K562 (cell line): ENCODE measurements around the gene VEGFB. TPM values are rescaled to one million over a fixed set of nuclear protein-coding genes. Genes with fewer than 3 reads are reported as not detected.

Experiments
- ATAC-seq: fragments of 200-7000 bp; cut with Tn5 transposase; 3 replicates; pipeline ENCODE4 v1.9.1; 2020; ENCODE audit warnings: moderate library complexity
- BruUV-seq: library from RNA; stranded (reverse); fragments of 400-500 nt; replicated peaks from 2 replicates; lab custom pipeline; 2021; lab: Mats Ljungman, UMichigan
- CTCF ChIA-PET: fragments of 300-600 bp; formaldehyde crosslinking; extraction: SDS; loops from one replicate; lab custom pipeline; 2021; ENCODE audit warnings: low intra/inter-chr PET ratio; lab: Yijun Ruan, JAX
- POLR2A ChIA-PET: fragments of 300-600, 350-650 bp; sonication (Branson Sonifier 250); formaldehyde crosslinking; extraction: SDS; loops from one replicate; lab custom pipeline; 2021; ENCODE audit warnings: antibody characterized with exemption, inconsistent platforms; lab: Yijun Ruan, JAX
- DNase-seq, 4 experiments: peaks; one replicate each; pipeline versions ENCODE4 v3.0.0 to v3.0.0-alpha.2; 2011 to 2018; ENCODE audit warnings: low spot score in 3 of 4, mixed read lengths in 3 of 4; ENCODE audit errors: extremely low read depth in 1 of 4
- FAIRE-seq: peaks from 2 replicates; lab custom pipeline; 2011; peaks lifted over from hg19 to GRCh38; lab: Jason Lieb, UNC
- H2AFZ ChIP-seq: 2 replicates; pipeline ENCODE4 v1.6.0; 2011; ENCODE audit warnings: low read depth, low read length, control low read depth, inconsistent platforms
- H3K27ac ChIP-seq: fragments of 200-600 bp; 3 replicates; pipeline ENCODE4 v1.8.0; 2011; ENCODE audit warnings: low read depth, mild to moderate bottlenecking, control low read depth, inconsistent platforms, low read length, moderate library complexity, mixed read lengths; ENCODE audit errors: extremely low read depth
- H3K27me3 ChIP-seq, 2 experiments: fragments of 300-600 bp in 1 of 2; 2 replicates in 1 of 2; 3 replicates in 1 of 2; pipeline versions ENCODE4 v1.6.0 to v1.8.0; 2011; ENCODE audit warnings: inconsistent platforms in 2 of 2, low read length in 2 of 2, mild to moderate bottlenecking in 1 of 2, mixed read lengths in 1 of 2, moderate library complexity in 1 of 2; ENCODE audit not compliant: control insufficient read depth in 2 of 2, insufficient read depth in 2 of 2
- H3K36me3 ChIP-seq: fragments of 300-600 bp; 3 replicates; pipeline ENCODE4 v1.8.0; 2011; ENCODE audit warnings: mild to moderate bottlenecking, low read length, inconsistent platforms; ENCODE audit not compliant: control insufficient read depth, insufficient read depth
- H3K4me1 ChIP-seq, 2 experiments: fragments of 200-600 bp in 1 of 2; replicated peaks in 1 of 2; 2 replicates in 1 of 2; 3 replicates in 1 of 2; pipeline versions ENCODE4 v1.5.1 to v1.8.0; 2011; ENCODE audit warnings: inconsistent platforms in 2 of 2, low read length in 2 of 2, mild to moderate bottlenecking in 1 of 2, mixed read lengths in 1 of 2, moderate library complexity in 1 of 2; ENCODE audit not compliant: control insufficient read depth in 2 of 2, insufficient read depth in 2 of 2
- H3K4me2 ChIP-seq: 2 replicates; pipeline ENCODE4 v1.6.1; 2011; ENCODE audit warnings: low read length, control low read depth, inconsistent platforms, mixed read lengths; ENCODE audit not compliant: insufficient read depth
- H3K4me3 ChIP-seq: fragments of 200-600 bp; sonication (generic), shearing (Covaris generic); 2 replicates; pipeline ENCODE4 v1.5.1; 2016; ENCODE audit warnings: control low read depth, inconsistent platforms
- H3K79me2 ChIP-seq: fragments of 200-600 bp; 3 replicates; pipeline ENCODE4 v1.8.0; 2011; ENCODE audit warnings: low read length, inconsistent platforms; ENCODE audit not compliant: control insufficient read depth, insufficient read depth
- H3K9ac ChIP-seq, 2 experiments: 2 replicates each; pipeline versions ENCODE4 v1.6.0 to v1.6.1; 2011; ENCODE audit warnings: low read depth in 2 of 2, low read length in 2 of 2, control low read depth in 1 of 2, inconsistent platforms in 1 of 2, mild to moderate bottlenecking in 1 of 2, mixed read lengths in 1 of 2; ENCODE audit not compliant: insufficient read depth in 1 of 2
- H3K9me1 ChIP-seq: one replicate; pipeline ENCODE4 v1.6.0; 2011; ENCODE audit warnings: inconsistent platforms, mild to moderate bottlenecking, low read length, moderate library complexity; ENCODE audit not compliant: control insufficient read depth, insufficient read depth
- H3K9me3 ChIP-seq: replicated peaks from 2 replicates; pipeline ENCODE4 v1.5.1; 2011; ENCODE audit warnings: low read depth, low read length, inconsistent platforms; ENCODE audit not compliant: control insufficient read depth, insufficient read depth
- H4K20me1 ChIP-seq: replicated peaks from 2 replicates; pipeline ENCODE4 v1.6.1; 2011; ENCODE audit warnings: low read length, inconsistent platforms, mixed read lengths; ENCODE audit not compliant: control insufficient read depth, insufficient read depth
- DACH1 ChIP-seq: fragments of 450-650 bp; IDR thresholded peaks from 2 replicates; pipeline ENCODE4 v1.6.1; 2018; ENCODE audit not compliant: partially characterized antibody
- ELF2 ChIP-seq: fragments of 250-450 bp; sonication (Bioruptor Pico); IDR thresholded peaks from 2 replicates; pipeline ENCODE4 v1.5.0; 2021; ENCODE audit warnings: mild to moderate bottlenecking
- EZH2 ChIP-seq: IDR thresholded peaks from 2 replicates; pipeline ENCODE4 v1.6.1; 2012; ENCODE audit warnings: low read depth, mild to moderate bottlenecking, inconsistent platforms, low read length, borderline replicate concordance
- FOXA1 ChIP-seq: fragments of 450-650 bp; IDR thresholded peaks from 2 replicates; pipeline ENCODE4 v1.6.1; 2016; ENCODE audit warnings: mild to moderate bottlenecking, borderline replicate concordance
- HMG20A ChIP-seq: fragments of 450-650 bp; formaldehyde crosslinking; conservative IDR thresholded peaks from 2 replicates; pipeline ENCODE4 v1.4.0; 2020; ENCODE audit warnings: mild to moderate bottlenecking, mixed read lengths
- MAZ ChIP-seq, 2 experiments: fragments of 450-650 bp in 1 of 2; sonication (generic) in 1 of 2; formaldehyde crosslinking; IDR thresholded peaks in 1 of 2; conservative IDR thresholded peaks in 1 of 2; 2 replicates each; pipeline versions ENCODE4 v1.4.0 to v1.5.0; 2020; ENCODE audit warnings: mild to moderate bottlenecking in 1 of 2, missing genetic modification reagents in 1 of 2
- MYC ChIP-seq, 2 experiments: fragments of 250-450 bp in 1 of 2; sonication (Bioruptor Pico) in 1 of 2; IDR thresholded peaks; 2 replicates each; pipeline versions ENCODE4 v1.5.1 to v1.6.1; 2012 to 2021; ENCODE audit warnings: low read depth in 2 of 2, borderline replicate concordance in 1 of 2, improper control_type of control experiment in 1 of 2, low read length in 1 of 2, mild to moderate bottlenecking in 1 of 2, moderate library complexity in 1 of 2
- PHF8 ChIP-seq: fragments of 200-600 bp; sonication (generic); IDR thresholded peaks from 2 replicates; pipeline ENCODE4 v1.6.1; 2012; ENCODE audit warnings: mixed run types, mild to moderate bottlenecking, inconsistent platforms, low read length, moderate library complexity, borderline replicate concordance
- SMARCA5 ChIP-seq: fragments of 450-650 bp; IDR thresholded peaks from 2 replicates; pipeline ENCODE4 v1.6.1; 2016
- SOX6 ChIP-seq: fragments of 450-650 bp; IDR thresholded peaks from 2 replicates; pipeline ENCODE4 v1.6.1; 2014; ENCODE audit warnings: mild to moderate bottlenecking
- ZBTB11 ChIP-seq, 3 experiments: fragments of 200-800 bp in 1 of 3; fragments of 250-450 bp in 1 of 3; fragments of 450-650 bp in 1 of 3; sonication (Bioruptor Pico) in 1 of 3; sonication (Bioruptor generic) in 1 of 3; formaldehyde crosslinking in 1 of 3; IDR thresholded peaks; 2 replicates each; pipeline versions ENCODE4 v1.6.1 to v1.8.0; 2016 to 2022; ENCODE audit warnings: mild to moderate bottlenecking in 2 of 3, missing genetic modification characterization in 2 of 3, missing compliant biosample characterization in 1 of 3, moderate library complexity in 1 of 3
- ZNF12 ChIP-seq: sonication (generic); formaldehyde crosslinking; IDR thresholded peaks from 2 replicates; pipeline ENCODE4 v1.4.0; 2020; ENCODE audit warnings: mild to moderate bottlenecking, missing genetic modification reagents
- ZNF384 ChIP-seq: IDR thresholded peaks from 2 replicates; pipeline ENCODE4 v1.6.1; 2012; ENCODE audit warnings: low read depth, low read length, improper control_type of control experiment
- WGBS: fragments of 100-300 bp; shearing (Covaris generic); methylation state at CpG from one replicate; pipeline ENCODE4 v1.1.6; 2016; ENCODE audit warnings: low coverage, mixed read lengths; ENCODE audit not compliant: insufficient coverage; ENCODE audit errors: missing lambda C conversion rate; 5-methylcytosine and 5-hydroxymethylcytosine counted together
- in situ Hi-C: fragments of 300-500 bp; cut with MboI; formaldehyde crosslinking; loops from 4 replicates; pipeline ENCODE4 v1.15.0; 2018; ENCODE audit warnings: inconsistent platforms, mixed read lengths
- intact Hi-C: fragments of 100-400 bp; cut with micrococcal nuclease; formaldehyde crosslinking; loops from 2 replicates; pipeline ENCODE4 v1.14.2; 2022
- polyA plus RNA-seq, 8 experiments: library from polyadenylated mRNA; depleted of rRNA in 4 of 8; stranded (reverse) in 5 of 8; unstranded in 3 of 8; fragments of >200 nt; fragmentation: Nextera tagmentation in 2 of 8; fragmentation: Illumina TruSeq in 1 of 8; extraction: Ambion mirVana in 2 of 8; extraction: Trizol in 1 of 8; gene quantifications; 2 replicates each; pipeline versions ENCODE4 v1.2.1 to v1.2.3, GENCODE V29; 2011 to 2014; ENCODE audit warnings: inconsistent platforms in 1 of 8, missing spikeins in 1 of 8
- total RNA-seq, 7 experiments: library from RNA; depleted of rRNA in 6 of 7; stranded (reverse); fragments of >200 nt in 6 of 7; fragmentation: Illumina TruSeq in 2 of 7; extraction: Trizol in 2 of 7; gene quantifications; 2 replicates each; pipeline versions ENCODE4 v1.2.1 to v1.2.3, GENCODE V29; 2011 to 2021; ENCODE audit warnings: low replicate concordance in 1 of 7
- TF ChIP-seq, protein P1 (sequence below): fragments of 250-450 bp; sonication (Bioruptor Pico); IDR thresholded peaks from 2 replicates; pipeline ENCODE4 v1.5.0; 2020; ENCODE audit warnings: mild to moderate bottlenecking

VEGFB gene
- total and polyA plus RNA-seq, 9 of the 15 experiments (the other 6 are each of a cell fraction or from before 2014, with no cell fraction given): 11.0 to 83.4 (median 25.7) TPM

GRCh38 chr11:64233913-64234586, at the start of gene VEGFB (continued):
- TF ChIP-seq MAZ (CRISPR knock-in tag; conservative IDR thresholded peaks at IDR 0.05 in 1 of 2, IDR thresholded peaks at IDR 0.05 in 1 of 2) (peak; percentile 23 to 71; a peak in 2 of 4 replicates), ZBTB11 (CRISPR knock-in tag; IDR thresholded peaks at IDR 0.05) (0 out of 6 replicates have a peak, but pooled peaks of 1 of the 3 experiments have one; percentile 25)

DNA sequence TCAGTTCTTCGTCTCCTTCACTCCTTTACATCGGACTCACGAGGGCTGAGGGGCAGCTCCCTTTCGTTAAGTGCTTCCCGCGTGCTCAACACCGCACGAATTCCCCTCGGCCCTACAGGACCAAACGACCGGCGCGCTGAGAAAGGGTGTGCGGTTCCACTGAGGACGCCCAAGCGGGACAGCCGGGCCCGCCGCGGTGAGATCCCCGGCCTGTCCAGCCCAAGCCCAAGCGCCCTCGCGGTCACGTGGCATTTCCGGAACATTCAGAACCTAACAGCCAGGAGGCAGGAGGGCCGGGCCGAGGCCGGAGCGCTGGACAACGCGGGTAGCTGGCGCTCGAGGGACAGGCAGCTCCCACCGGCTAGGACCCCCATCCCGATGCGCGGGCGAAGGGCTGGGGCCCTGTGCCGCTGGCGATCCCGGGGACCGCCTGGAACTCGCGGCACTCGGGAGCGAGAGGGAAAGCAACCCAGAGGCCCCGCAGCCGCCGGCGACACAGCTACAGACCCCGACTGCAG, 49.1 kb upstream of the VEGFB start:
- H4K20me1 ChIP-seq: no peaks in the 10 kb centered on the region
- H3K9me3 ChIP-seq: no peaks in the 10 kb centered on the region
- in situ Hi-C loops (no loop called here), intact Hi-C loops (loop anchor here (2.0 to 5.0 kb wide), 3 partner anchors 46 to 172 kb away; partner anchors contain the start of genes CATSPERZ, DNAJC4 and RPS6KA4)
- FAIRE-seq (no peak), ATAC-seq (peak; percentile 64), DNase-seq (peak in 1 of 4 experiments; percentile 86)
- CTCF ChIA-PET: no interaction called here
- peak overlapping the region; percentile 70 for H3K4me3 ChIP-seq
- H3K36me3 ChIP-seq: peaks cover 5% of the 10 kb centered on the region
- under 1% methylated on average over 45 of the region's 52 CpGs for WGBS
- peak overlapping the region; percentile 89 for H3K27ac ChIP-seq
- H3K27me3 ChIP-seq: no peaks in the 10 kb centered on the region
- peak overlapping the region; percentile 84 to 99 for H3K9ac ChIP-seq
- peaks cover 32% of the 10 kb centered on the region for H3K79me2 ChIP-seq
- POLR2A ChIA-PET: interaction anchor here (0.6 to 2.2 kb wide), 19 partner anchors 11 to 1514 kb away, joined by 3 to 29 read pairs (median 4); partner anchors contain the start of genes FERMT3, NUDT22, PPP1R14B and PRDX5
- H3K9me1 ChIP-seq: no peaks in the 10 kb centered on the region
- peaks cover 26 to 55% of the 10 kb centered on the region in 2 experiments for H3K4me1 ChIP-seq
- TSS peak; percentile 79 for BruUV-seq
- peak overlapping the region; percentile 97 for H3K4me2 ChIP-seq
- peak overlapping the region; percentile 72 for H2AFZ ChIP-seq
- TF ChIP-seq, protein P1, sequence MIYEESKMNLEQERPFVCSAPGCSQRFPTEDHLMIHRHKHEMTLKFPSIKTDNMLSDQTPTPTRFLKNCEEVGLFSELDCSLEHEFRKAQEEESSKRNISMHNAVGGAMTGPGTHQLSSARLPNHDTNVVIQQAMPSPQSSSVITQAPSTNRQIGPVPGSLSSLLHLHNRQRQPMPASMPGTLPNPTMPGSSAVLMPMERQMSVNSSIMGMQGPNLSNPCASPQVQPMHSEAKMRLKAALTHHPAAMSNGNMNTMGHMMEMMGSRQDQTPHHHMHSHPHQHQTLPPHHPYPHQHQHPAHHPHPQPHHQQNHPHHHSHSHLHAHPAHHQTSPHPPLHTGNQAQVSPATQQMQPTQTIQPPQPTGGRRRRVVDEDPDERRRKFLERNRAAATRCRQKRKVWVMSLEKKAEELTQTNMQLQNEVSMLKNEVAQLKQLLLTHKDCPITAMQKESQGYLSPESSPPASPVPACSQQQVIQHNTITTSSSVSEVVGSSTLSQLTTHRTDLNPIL: no peak
- TF ChIP-seq SOX6: peak; percentile 53
- 0 out of 2 replicates have a peak, but pooled peaks have one; percentile 27 for TF ChIP-seq HMG20A (CRISPR knock-in tag)
- TF ChIP-seq ZNF384: no peak; the same call in 1 of the 2 replicates
- no peak for TF ChIP-seq SMARCA5
- TF ChIP-seq FOXA1: no peak
- TF ChIP-seq ELF2: peak; percentile 78
- peak; percentile 83 for TF ChIP-seq PHF8
- TF ChIP-seq ZNF12 (CRISPR knock-in tag): no peak
- TF ChIP-seq DACH1: peak; percentile 24
- no peak for TF ChIP-seq EZH2
- TF ChIP-seq MYC (IDR thresholded peaks at IDR 0.05; ENCODE audit: low read depth, low read length): peak; percentile 86
- TF ChIP-seq MYC (CRISPR knock-in tag; IDR thresholded peaks at IDR 0.05; ENCODE audit: borderline replicate concordance, low read depth): 0 out of 2 replicates have a peak, but pooled peaks have one; percentile 86
